Common myeloid progenitor, CD34-positive (primary cell): ENCODE results near the gene IDH1.

Experiments
- CTCF ChIA-PET: fragments of 350-600 bp; sonication (Branson Sonifier 250); formaldehyde crosslinking; loops from one replicate; lab custom pipeline; 2021; ENCODE audit warnings: antibody characterized with exemption; lab: Charles Lee
- POLR2A ChIA-PET: fragments of 350-600 bp; sonication (Branson Sonifier 250); formaldehyde crosslinking; loops from one replicate; lab custom pipeline; 2021; ENCODE audit warnings: antibody characterized with exemption; lab: Charles Lee
- DNase-seq, 3 donors: peaks; one replicate each; pipeline versions ENCODE4 v3.0.0 to v3.0.0-alpha.2; 2013
- H3K27ac ChIP-seq, 2 experiments: 1 replicate in 1 of 2; 2 replicates in 1 of 2; pipeline ENCODE4 v1.7.0; 2013; ENCODE audit warnings: inconsistent platforms in 2 of 2, low read length in 2 of 2, mild to moderate bottlenecking in 2 of 2, low read depth in 1 of 2, moderate library complexity in 1 of 2; ENCODE audit not compliant: severe bottlenecking in 2 of 2, insufficient read depth in 1 of 2, poor library complexity in 1 of 2
- H3K27me3 ChIP-seq, 5 experiments: replicated peaks in 2 of 5; 1 replicate in 3 of 5; 2 replicates in 2 of 5; pipeline versions ENCODE4 v1.6.1 to v1.7.0; 2013; ENCODE audit warnings: low read length in 4 of 5, mild to moderate bottlenecking in 2 of 5, moderate library complexity in 2 of 5, inconsistent platforms in 1 of 5; ENCODE audit not compliant: insufficient read depth in 5 of 5, control insufficient read depth in 4 of 5
- H3K36me3 ChIP-seq, 4 experiments: 1 replicate in 2 of 4; 2 replicates in 2 of 4; pipeline versions ENCODE4 v1.6.1 to v1.7.0; 2013; ENCODE audit warnings: low read length in 3 of 4, control low read depth in 1 of 4, mild to moderate bottlenecking in 1 of 4; ENCODE audit not compliant: control insufficient read depth in 4 of 4, insufficient read depth in 4 of 4
- H3K4me1 ChIP-seq, 4 experiments: 1 replicate in 3 of 4; 2 replicates in 1 of 4; pipeline versions ENCODE4 v1.6.1 to v1.7.1; 2013; ENCODE audit warnings: low read length in 3 of 4, mild to moderate bottlenecking in 3 of 4, control low read depth in 1 of 4, inconsistent platforms in 1 of 4, moderate library complexity in 1 of 4; ENCODE audit not compliant: control insufficient read depth in 4 of 4, insufficient read depth in 4 of 4; ENCODE audit errors: control extremely low read depth in 1 of 4
- H3K4me3 ChIP-seq, 7 experiments: 1 replicate in 4 of 7; 2 replicates in 3 of 7; pipeline versions ENCODE4 v1.5.1 to v1.7.0; 2013; ENCODE audit warnings: mild to moderate bottlenecking in 7 of 7, low read length in 6 of 7, moderate library complexity in 6 of 7, inconsistent platforms in 2 of 7, low read depth in 2 of 7, control low read depth in 1 of 7; ENCODE audit not compliant: insufficient read depth in 4 of 7, control insufficient read depth in 1 of 7; ENCODE audit errors: extremely low read depth in 1 of 7
- H3K9me3 ChIP-seq, 5 experiments: 1 replicate in 4 of 5; 2 replicates in 1 of 5; pipeline versions ENCODE4 v1.6.1 to v1.7.1; 2013; ENCODE audit warnings: low read length in 4 of 5, mild to moderate bottlenecking in 2 of 5, inconsistent platforms in 1 of 5, low read depth in 1 of 5, moderate library complexity in 1 of 5; ENCODE audit not compliant: control insufficient read depth in 4 of 5, insufficient read depth in 2 of 5; ENCODE audit errors: control extremely low read depth in 1 of 5
- WGBS: methylation state at CpG from one replicate; pipeline ENCODE4 v1.1.5; 2013; ENCODE audit not compliant: insufficient coverage; 5-methylcytosine and 5-hydroxymethylcytosine counted together

The IDH1 gene

DNA sequence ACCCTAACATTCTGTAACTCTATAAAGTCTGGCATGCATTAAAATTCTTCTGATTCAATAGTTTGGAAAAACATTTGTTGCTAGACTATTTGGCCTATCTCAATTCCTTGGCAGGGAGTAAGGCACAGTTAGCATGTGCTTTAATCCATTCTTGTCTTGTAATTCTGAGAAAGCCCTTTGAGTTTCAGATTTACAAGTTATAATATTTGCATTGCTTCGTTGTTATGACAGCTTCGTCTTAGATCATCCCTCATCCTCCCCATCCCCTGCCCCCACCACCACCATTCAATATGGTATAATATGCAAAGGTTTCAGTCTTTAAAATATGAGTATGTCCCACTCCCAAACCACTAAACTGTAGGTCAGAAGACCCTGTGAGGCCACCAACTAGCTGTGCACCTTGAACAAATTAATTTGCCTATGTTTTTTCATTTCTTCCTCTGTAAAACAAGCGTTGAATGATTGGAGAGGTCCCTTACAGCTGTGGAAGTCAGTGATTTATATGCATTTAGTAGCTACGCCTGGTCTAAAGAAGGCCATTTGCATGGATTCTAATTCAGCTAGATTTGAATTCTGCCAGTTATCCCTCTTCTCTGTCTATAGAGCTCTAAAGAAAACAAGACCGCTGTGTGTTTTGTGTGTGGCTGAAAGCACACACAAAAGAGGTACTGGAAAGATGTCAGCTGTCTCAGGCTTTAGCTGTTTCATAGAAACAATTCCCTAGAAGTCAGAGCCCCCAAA, 65.6 kb downstream of the IDH1 start:
- no peak for DNase-seq
- ChIA-PET POLR2A (no interaction called here), CTCF (interaction anchor here (1.1 to 1.4 kb wide), 2 partner anchors 13 to 17 kb away, joined by 4 read pairs; no protein-coding TSS in a partner anchor)
- Histone ChIP-seq H3K9me3 (no peaks in the 10 kb centered on the region), H3K36me3 (no peaks in the 10 kb centered on the region), H3K4me3 (no peak overlapping the region), H3K27ac (no peak overlapping the region), H3K27me3 (no peaks in the 10 kb centered on the region), H3K4me1 (no peaks in the 10 kb centered on the region)
- WGBS: 100% methylated on average over 1 of the region's 5 CpGs

DNA sequence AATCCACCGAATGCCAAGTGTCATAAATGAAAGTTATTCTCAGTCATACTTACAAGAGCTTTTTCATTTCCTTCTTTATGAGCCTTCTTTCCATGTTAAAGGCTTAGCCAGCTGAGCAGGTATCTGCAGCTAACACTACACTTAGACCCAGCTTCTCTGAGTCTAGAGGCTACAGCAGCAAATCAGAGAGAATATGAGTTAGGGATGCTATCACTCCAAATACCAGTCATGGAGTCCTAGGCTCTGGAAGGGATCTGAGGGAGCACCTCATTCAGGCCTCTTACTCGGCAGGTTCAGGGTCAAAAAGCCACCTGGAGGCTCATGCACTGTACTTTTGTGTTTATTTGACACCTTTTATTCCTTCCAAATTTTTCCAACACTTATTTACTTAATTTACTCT, 68.0 kb downstream of the IDH1 start:
- H3K36me3 ChIP-seq: no peaks in the 10 kb centered on the region
- ChIA-PET POLR2A (no interaction called here), CTCF (interaction anchor here (4.3 kb wide), 1 partner anchor 11 kb away, joined by 23 read pairs; no protein-coding TSS in a partner anchor)
- H3K27ac ChIP-seq: no peak overlapping the region
- H3K4me1 ChIP-seq: peaks cover 0 to 8% (median 2%) of the 10 kb centered on the region in 4 experiments
- 86% methylated on average over 2 of the region's 2 CpGs for WGBS
- H3K4me3 ChIP-seq: no peak overlapping the region
- no peaks in the 10 kb centered on the region for H3K9me3 ChIP-seq
- DNase-seq: no peak
- no peaks in the 10 kb centered on the region for H3K27me3 ChIP-seq

DNA sequence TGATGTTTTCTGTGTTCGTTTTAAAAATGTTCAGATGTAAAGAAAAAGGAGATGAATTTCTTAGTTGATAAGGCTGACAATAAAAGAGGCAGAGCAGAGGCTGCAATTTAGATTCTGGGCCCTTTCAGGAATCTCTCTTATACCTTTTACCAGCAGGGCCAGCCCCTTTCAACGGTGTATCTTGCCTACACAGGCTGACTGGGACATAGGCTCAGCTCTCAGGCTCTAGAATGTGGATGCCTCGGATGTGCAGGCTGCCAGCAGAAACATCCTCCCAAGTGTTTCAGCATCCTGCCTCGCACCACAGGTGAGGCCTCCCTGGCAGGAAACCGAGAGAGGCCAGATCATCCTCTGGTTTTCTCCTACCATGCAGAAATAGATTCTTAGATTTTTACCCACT, 68.4 kb downstream of the IDH1 start:
- H3K9me3 ChIP-seq: no peaks in the 10 kb centered on the region
- ChIA-PET CTCF (interaction anchor here (1.0 to 4.3 kb wide), 2 partner anchors 11 to 13 kb away, joined by 3 to 23 read pairs; no protein-coding TSS in a partner anchor), POLR2A (no interaction called here)
- peaks cover 0 to 8% (median 2%) of the 10 kb centered on the region in 4 experiments for H3K4me1 ChIP-seq
- no peak overlapping the region for H3K4me3 ChIP-seq
- H3K36me3 ChIP-seq: no peaks in the 10 kb centered on the region
- no peak for DNase-seq
- H3K27ac ChIP-seq: no peak overlapping the region
- 66% methylated on average over 4 of the region's 5 CpGs for WGBS
- H3K27me3 ChIP-seq: no peaks in the 10 kb centered on the region
